Activated T-cell treated with anti-CD3 and anti-CD28 coated beads, Interleukin-2, amount 50 U/mL, for 48 hours (primary cell): ENCODE measurements around the gene GABPA.

ENCODE experiments used
- DNase-seq, 2 experiments: peaks; one replicate each; pipeline ENCODE4 v3.0.0-alpha.2; 2020

GABPA gene

GRCh38 chr21:25813917-25814316 lies 79.1 kb downstream of the GABPA start:
- DNase-seq = no peak

GRCh38 chr21:25818121-25818520 lies 83.3 kb downstream of the GABPA start:
- DNase-seq = no peak

- DNase-seq = no peak
Observed at GRCh38 chr21:25818551-25818950, 83.8 kb downstream of the GABPA start.
